Ascending aorta (tissue), 2 donors: ENCODE measurements around the gene CHAF1B. TPM values are rescaled to one million over a fixed set of nuclear protein-coding genes. Genes with fewer than 3 reads are reported as not detected.

Experiments used
- DNase-seq, 2 donors: peaks; one replicate each; pipeline ENCODE4 v3.0.0-alpha.2; 2019; ENCODE audit warnings: low spot score in 2 of 2
- H3K27ac ChIP-seq, 2 donors: fragments of 200-600 bp; sonication (generic); one replicate each; pipeline ENCODE4 v1.5.1; 2016 to 2017; ENCODE audit warnings: mild to moderate bottlenecking in 1 of 2
- H3K27me3 ChIP-seq: fragments of 200-600 bp; sonication (generic); one replicate; pipeline ENCODE4 v1.5.1; 2017
- H3K36me3 ChIP-seq, 2 donors: fragments of 200-600 bp; sonication (generic); one replicate each; pipeline ENCODE4 v1.5.1; 2016
- H3K4me1 ChIP-seq, 2 donors: fragments of 200-600 bp; sonication (generic); one replicate each; pipeline ENCODE4 v1.5.1; 2016 to 2017; ENCODE audit warnings: mild to moderate bottlenecking in 1 of 2
- H3K4me3 ChIP-seq, 2 donors: fragments of 200-600 bp; sonication (generic); one replicate each; pipeline ENCODE4 v1.5.1; 2016 to 2017; ENCODE audit warnings: mild to moderate bottlenecking in 1 of 2
- H3K9me3 ChIP-seq, 2 donors: fragments of 200-600 bp; sonication (generic); one replicate each; pipeline ENCODE4 v1.5.1; 2016
- intact Hi-C: fragments of 100-400 bp; cut with DNase I; formaldehyde crosslinking; loops from one replicate; pipeline ENCODE4 v1.15.1; 2023
- total RNA-seq: library from RNA; depleted of rRNA; stranded (reverse); fragments of >200 nt; gene quantifications from one replicate; pipeline ENCODE4 v1.1.0, GENCODE V29; 2016
- TF ChIP-seq, protein P1 (sequence below), 3 experiments: fragments of 200-600 bp in 2 of 3; fragments of 450-650 bp in 1 of 3; sonication (generic) in 2 of 3; IDR thresholded peaks; one replicate each; pipeline ENCODE4 v1.5.1; 2016 to 2019; ENCODE audit warnings: antibody characterized with exemption in 3 of 3, mild to moderate bottlenecking in 1 of 3, moderate library complexity in 1 of 3

CHAF1B gene
- total RNA-seq, 1 donor from 2014 or later = 0.43 TPM

DNA sequence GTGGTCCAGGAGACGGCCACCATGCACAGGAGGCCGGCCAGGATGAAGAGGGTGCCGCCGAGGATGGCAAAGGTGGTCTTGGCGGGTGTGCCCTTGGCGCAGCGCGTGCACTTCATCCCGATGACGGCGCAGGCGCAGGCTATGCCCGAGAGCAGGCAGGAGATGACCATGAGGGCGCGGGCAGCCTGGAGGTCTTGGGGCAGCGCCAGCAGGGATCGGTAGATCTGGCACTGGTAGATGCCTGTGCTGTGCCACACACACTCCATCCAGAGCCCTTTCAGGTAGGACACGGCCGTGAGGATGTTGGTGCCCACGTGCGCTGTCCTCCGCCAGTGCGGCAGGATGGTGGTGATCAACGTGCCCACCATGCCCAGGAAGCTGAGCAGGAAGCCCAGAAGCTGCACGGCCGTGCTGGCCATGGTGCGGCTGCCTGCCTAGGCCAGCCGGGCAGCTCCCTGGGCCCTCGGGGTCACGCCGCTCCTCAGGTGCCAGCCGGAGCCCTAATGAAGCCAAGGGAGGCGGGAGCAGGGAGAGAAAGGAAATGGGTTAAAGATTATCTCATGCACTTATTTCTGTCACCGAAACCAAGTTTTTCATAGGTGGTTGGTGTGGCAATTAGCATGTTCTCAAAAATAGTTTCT, 76.2 kb downstream of the CHAF1B start:
- DNase-seq = no peak
- no peaks in the 10 kb centered on the region for H3K4me1 ChIP-seq
- intact Hi-C loops = no loop called here
- TF ChIP-seq, protein P1, sequence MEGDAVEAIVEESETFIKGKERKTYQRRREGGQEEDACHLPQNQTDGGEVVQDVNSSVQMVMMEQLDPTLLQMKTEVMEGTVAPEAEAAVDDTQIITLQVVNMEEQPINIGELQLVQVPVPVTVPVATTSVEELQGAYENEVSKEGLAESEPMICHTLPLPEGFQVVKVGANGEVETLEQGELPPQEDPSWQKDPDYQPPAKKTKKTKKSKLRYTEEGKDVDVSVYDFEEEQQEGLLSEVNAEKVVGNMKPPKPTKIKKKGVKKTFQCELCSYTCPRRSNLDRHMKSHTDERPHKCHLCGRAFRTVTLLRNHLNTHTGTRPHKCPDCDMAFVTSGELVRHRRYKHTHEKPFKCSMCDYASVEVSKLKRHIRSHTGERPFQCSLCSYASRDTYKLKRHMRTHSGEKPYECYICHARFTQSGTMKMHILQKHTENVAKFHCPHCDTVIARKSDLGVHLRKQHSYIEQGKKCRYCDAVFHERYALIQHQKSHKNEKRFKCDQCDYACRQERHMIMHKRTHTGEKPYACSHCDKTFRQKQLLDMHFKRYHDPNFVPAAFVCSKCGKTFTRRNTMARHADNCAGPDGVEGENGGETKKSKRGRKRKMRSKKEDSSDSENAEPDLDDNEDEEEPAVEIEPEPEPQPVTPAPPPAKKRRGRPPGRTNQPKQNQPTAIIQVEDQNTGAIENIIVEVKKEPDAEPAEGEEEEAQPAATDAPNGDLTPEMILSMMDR (IDR thresholded peaks at IDR 0.05) = no peak
- H3K27ac ChIP-seq = no peak overlapping the region
- no peak overlapping the region for H3K4me3 ChIP-seq
- no peaks in the 10 kb centered on the region for H3K9me3 ChIP-seq
- H3K36me3 ChIP-seq = no peaks in the 10 kb centered on the region
- H3K27me3 ChIP-seq = no peaks in the 10 kb centered on the region

DNA sequence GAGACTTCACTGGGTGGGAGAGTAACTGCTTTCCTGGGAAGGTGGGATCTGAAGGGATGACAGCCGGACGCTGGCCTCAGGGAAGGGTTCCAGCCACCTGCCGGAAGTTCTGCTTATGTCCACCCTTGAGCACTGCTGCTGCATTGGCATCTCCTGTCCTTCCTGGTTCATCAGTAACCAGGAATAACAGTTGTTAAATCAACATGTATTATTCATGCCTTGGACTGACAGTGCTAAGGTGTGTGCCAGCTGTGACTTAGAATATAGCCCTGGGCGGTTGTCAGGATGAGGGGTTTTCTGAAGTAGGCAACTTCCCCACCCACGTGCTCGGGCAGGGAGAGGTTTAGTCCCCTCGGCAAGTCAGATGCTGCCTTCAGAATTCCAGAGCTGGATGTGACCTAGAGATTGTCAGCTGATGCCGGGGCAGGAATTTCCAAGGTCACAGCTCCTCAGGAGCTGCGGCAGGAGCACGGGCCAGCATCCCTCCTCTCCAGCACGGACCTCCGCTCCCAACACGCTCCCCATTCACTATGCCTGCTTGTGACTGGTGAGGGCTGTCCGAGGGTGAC, 76.8 kb downstream of the CHAF1B start:
- Histone ChIP-seq H3K27ac (no peak overlapping the region), H3K27me3 (no peaks in the 10 kb centered on the region), H3K4me1 (no peaks in the 10 kb centered on the region), H3K9me3 (no peaks in the 10 kb centered on the region), H3K36me3 (no peaks in the 10 kb centered on the region), H3K4me3 (no peak overlapping the region)
- TF ChIP-seq, protein P1 (IDR thresholded peaks at IDR 0.05) = no peak
- no peak for DNase-seq
- intact Hi-C loops = no loop called here

DNA sequence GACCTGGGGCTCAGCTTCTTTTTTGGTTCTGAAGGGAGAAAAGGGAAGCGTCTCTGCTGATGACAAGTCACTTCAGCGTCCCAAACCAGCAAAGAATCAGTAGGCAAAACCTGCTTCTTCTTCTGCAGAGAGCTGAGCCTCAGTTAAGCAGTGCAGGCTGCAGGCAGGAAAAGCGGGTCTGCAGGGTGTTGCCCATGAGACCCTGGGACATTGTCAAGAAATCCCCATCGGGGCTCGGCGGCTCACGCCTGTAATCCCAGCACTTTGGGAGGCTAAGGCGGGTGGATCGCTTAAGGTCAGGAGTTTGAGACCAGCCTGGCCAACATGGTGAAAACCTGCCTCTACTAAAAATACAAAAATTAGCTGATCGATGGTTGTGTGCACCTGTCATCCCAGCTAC, 78.0 kb downstream of the CHAF1B start:
- intact Hi-C loops = no loop called here
- Histone ChIP-seq H3K27ac (no peak overlapping the region), H3K4me1 (no peaks in the 10 kb centered on the region), H3K4me3 (no peak overlapping the region), H3K9me3 (no peaks in the 10 kb centered on the region), H3K36me3 (no peaks in the 10 kb centered on the region), H3K27me3 (no peaks in the 10 kb centered on the region)
- DNase-seq = no peak
- TF ChIP-seq, protein P1 (IDR thresholded peaks at IDR 0.05) = no peak

DNA sequence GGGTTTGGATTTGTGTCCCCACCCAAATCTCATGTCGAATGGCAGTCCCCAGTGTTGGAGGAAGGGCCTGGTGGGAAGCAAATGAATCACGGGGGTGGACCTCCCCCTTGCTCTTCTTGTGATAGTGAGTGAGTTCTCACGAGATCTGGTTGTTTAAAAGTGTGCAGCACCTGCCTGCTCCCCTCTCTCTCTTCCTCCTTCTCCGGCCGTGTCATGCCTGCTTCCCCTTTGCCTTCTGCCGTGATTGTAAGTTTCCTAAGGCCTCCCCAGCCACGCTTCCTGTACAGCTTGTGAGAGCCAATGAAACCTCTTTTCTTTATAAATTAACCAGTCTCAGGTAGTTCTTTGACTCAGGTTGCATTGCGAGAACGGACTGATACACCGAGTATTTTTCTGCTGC, 78.8 kb downstream of the CHAF1B start:
- no peak for DNase-seq
- no peaks in the 10 kb centered on the region for H3K27me3 ChIP-seq
- H3K4me3 ChIP-seq = no peak overlapping the region
- TF ChIP-seq, protein P1 (IDR thresholded peaks at IDR 0.05) = no peak
- no peaks in the 10 kb centered on the region for H3K4me1 ChIP-seq
- no peak overlapping the region for H3K27ac ChIP-seq
- no peaks in the 10 kb centered on the region for H3K9me3 ChIP-seq
- intact Hi-C loops = no loop called here
- no peaks in the 10 kb centered on the region for H3K36me3 ChIP-seq

DNA sequence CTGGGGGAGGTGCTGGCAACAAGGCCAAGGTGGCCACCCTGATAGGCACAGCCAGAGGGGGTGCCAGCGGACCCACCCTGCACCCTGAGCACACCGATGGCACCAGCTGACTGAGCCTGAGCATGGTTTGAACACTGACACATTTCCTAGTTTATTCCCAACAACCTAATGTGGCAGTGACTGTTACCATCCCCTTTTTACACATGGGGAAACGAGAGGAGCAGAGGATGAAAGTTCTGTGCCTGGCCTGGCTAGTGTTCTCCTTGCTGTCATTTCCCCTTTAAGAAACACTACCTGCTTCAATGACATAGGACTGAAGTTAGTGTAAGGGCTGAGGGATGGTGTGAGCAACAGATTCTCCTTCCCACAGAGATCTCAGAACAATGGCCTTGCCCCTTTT, 79.4 kb downstream of the CHAF1B start:
- H3K4me3 ChIP-seq = no peak overlapping the region
- H3K4me1 ChIP-seq = no peaks in the 10 kb centered on the region
- DNase-seq = no peak
- no peaks in the 10 kb centered on the region for H3K36me3 ChIP-seq
- intact Hi-C loops = no loop called here
- no peaks in the 10 kb centered on the region for H3K27me3 ChIP-seq
- H3K27ac ChIP-seq = no peak overlapping the region
- H3K9me3 ChIP-seq = no peaks in the 10 kb centered on the region
- TF ChIP-seq, protein P1 (IDR thresholded peaks at IDR 0.05) = no peak
